OCI-LY7 (cell line): ENCODE results near the gene TP73. TPM values are rescaled to one million over a fixed set of nuclear protein-coding genes. Genes with fewer than 3 reads are reported as not detected.
"Not testable (repeated sequence)": the region's sequence is repeated elsewhere in the genome, so short reads cannot be mapped to it uniquely, and the experiment has no call there.

Experiments
- BruUV-seq: library from RNA; stranded (reverse); fragments of 400-500 nt; replicated peaks from 2 replicates; lab custom pipeline; 2021; lab: Mats Ljungman, UMichigan
- CTCF ChIA-PET: fragments of 300-600 bp; sonication (Branson Sonifier 250); formaldehyde crosslinking; loops from one replicate; lab custom pipeline; 2022; ENCODE audit warnings: antibody characterized with exemption; ENCODE audit not compliant: unreplicated experiment; lab: Charles Lee
- POLR2A ChIA-PET: fragments of 300-600 bp; sonication (Branson Sonifier 250); formaldehyde crosslinking; loops from one replicate; lab custom pipeline; 2022; ENCODE audit warnings: antibody characterized with exemption; lab: Charles Lee
- DNase-seq: peaks from one replicate; pipeline ENCODE4 v3.0.0-alpha.2; 2015; ENCODE audit warnings: low spot score
- H2AFZ ChIP-seq: fragments of 200-600 bp; sonication (generic), shearing (Covaris generic); 2 replicates; pipeline ENCODE4 v1.6.1; 2014; ENCODE audit warnings: mild to moderate bottlenecking, antibody characterized with exemption, low read length, moderate library complexity
- H3K27ac ChIP-seq: fragments of 200-600 bp; sonication (generic); 2 replicates; pipeline ENCODE4 v1.5.1; 2014; ENCODE audit warnings: mixed run types, low read depth, mild to moderate bottlenecking, moderate library complexity, low read length, inconsistent platforms; ENCODE audit not compliant: poor library complexity, severe bottlenecking
- H3K36me3 ChIP-seq: fragments of 200-600 bp; sonication (generic); 2 replicates; pipeline ENCODE4 v1.6.1; 2014; ENCODE audit warnings: mild to moderate bottlenecking, antibody characterized with exemption, low read length, moderate library complexity, mixed read lengths; ENCODE audit not compliant: insufficient read depth
- H3K4me1 ChIP-seq: fragments of 200-600 bp; sonication (generic); 2 replicates; pipeline ENCODE4 v1.5.1; 2014; ENCODE audit warnings: mild to moderate bottlenecking, low read length; ENCODE audit not compliant: insufficient read depth, poor library complexity, severe bottlenecking
- H3K4me2 ChIP-seq: fragments of 200-600 bp; sonication (generic); 2 replicates; pipeline ENCODE4 v1.6.1; 2014; ENCODE audit warnings: mild to moderate bottlenecking, low read length
- H3K4me3 ChIP-seq: fragments of 200-600 bp; sonication (generic); 2 replicates; pipeline ENCODE4 v1.5.1; 2014; ENCODE audit warnings: mild to moderate bottlenecking, low read depth, low read length; ENCODE audit not compliant: poor library complexity, severe bottlenecking
- H3K79me2 ChIP-seq: fragments of 200-600 bp; sonication (generic); 2 replicates; pipeline ENCODE4 v1.6.1; 2016; ENCODE audit warnings: low read depth, mild to moderate bottlenecking, low read length, moderate library complexity, mixed read lengths; ENCODE audit not compliant: insufficient read depth
- H3K9me2 ChIP-seq: fragments of 200-600 bp; sonication (generic); 2 replicates; pipeline ENCODE4 v1.6.1; 2016; ENCODE audit warnings: mild to moderate bottlenecking, low read length, mixed read lengths; ENCODE audit not compliant: insufficient read depth
- H3K9me3 ChIP-seq: fragments of 200-600 bp; sonication (generic); 2 replicates; pipeline ENCODE4 v1.6.1; 2014; ENCODE audit warnings: mild to moderate bottlenecking, mixed run types, low read length, mixed read lengths
- H4K20me1 ChIP-seq: fragments of 200-600 bp; sonication (generic); 2 replicates; pipeline ENCODE4 v1.6.1; 2014; ENCODE audit warnings: mild to moderate bottlenecking, antibody characterized with exemption, low read length, moderate library complexity, mixed read lengths; ENCODE audit not compliant: insufficient read depth
- EZH2phosphoT487 ChIP-seq: fragments of 200-600 bp; sonication (generic); IDR thresholded peaks from 2 replicates; pipeline ENCODE4 v1.6.1; 2018; ENCODE audit warnings: low read depth, borderline replicate concordance, mild to moderate bottlenecking, mixed run types, antibody characterized with exemption, low read length, moderate library complexity, mixed read lengths
- intact Hi-C: fragments of 100-400 bp; cut with micrococcal nuclease; formaldehyde crosslinking; loops from one replicate; pipeline ENCODE4 v1.10.0; 2022; ENCODE audit not compliant: unreplicated experiment
- total RNA-seq, 2 experiments: library from RNA; depleted of rRNA in 1 of 2; stranded (reverse); fragments of >200 nt in 1 of 2; shearing (Covaris generic) in 1 of 2; gene quantifications; 2 replicates each; pipeline ENCODE4 v1.2.3, GENCODE V29; 2014 to 2022
- TF ChIP-seq, protein P1 (sequence below): fragments of 200-600 bp; sonication (generic); conservative IDR thresholded peaks from 2 replicates; pipeline ENCODE4 v1.5.1; 2014; ENCODE audit warnings: mild to moderate bottlenecking, antibody characterized with exemption, low read length, moderate library complexity, mixed read lengths

TP73 gene
- total RNA-seq, 2 experiments from 2014 or later, result 0.48 TPM; not detected in 1

GRCh38 chr1:3722846-3723245, 70.5 kb downstream of the TP73 start:
- DNase-seq, result no peak
- H3K4me2 ChIP-seq, result no peak overlapping the region
- H3K4me1 ChIP-seq, result peaks cover 24% of the 10 kb centered on the region
- no peaks in the 10 kb centered on the region for H4K20me1 ChIP-seq
- no peaks in the 10 kb centered on the region for H3K36me3 ChIP-seq
- no peaks in the 10 kb centered on the region for H3K9me3 ChIP-seq
- H2AFZ ChIP-seq, result no peak overlapping the region
- H3K79me2 ChIP-seq, result no peaks in the 10 kb centered on the region
- H3K9me2 ChIP-seq, result no peaks in the 10 kb centered on the region
- intact Hi-C loops, result no loop called here
- no peak for TF ChIP-seq EZH2phosphoT487
- TF ChIP-seq, protein P1, sequence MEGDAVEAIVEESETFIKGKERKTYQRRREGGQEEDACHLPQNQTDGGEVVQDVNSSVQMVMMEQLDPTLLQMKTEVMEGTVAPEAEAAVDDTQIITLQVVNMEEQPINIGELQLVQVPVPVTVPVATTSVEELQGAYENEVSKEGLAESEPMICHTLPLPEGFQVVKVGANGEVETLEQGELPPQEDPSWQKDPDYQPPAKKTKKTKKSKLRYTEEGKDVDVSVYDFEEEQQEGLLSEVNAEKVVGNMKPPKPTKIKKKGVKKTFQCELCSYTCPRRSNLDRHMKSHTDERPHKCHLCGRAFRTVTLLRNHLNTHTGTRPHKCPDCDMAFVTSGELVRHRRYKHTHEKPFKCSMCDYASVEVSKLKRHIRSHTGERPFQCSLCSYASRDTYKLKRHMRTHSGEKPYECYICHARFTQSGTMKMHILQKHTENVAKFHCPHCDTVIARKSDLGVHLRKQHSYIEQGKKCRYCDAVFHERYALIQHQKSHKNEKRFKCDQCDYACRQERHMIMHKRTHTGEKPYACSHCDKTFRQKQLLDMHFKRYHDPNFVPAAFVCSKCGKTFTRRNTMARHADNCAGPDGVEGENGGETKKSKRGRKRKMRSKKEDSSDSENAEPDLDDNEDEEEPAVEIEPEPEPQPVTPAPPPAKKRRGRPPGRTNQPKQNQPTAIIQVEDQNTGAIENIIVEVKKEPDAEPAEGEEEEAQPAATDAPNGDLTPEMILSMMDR, result no peak
- H3K27ac ChIP-seq, result no peak overlapping the region
- ChIA-PET POLR2A (no interaction called here), CTCF (no interaction called here)
- BruUV-seq, result no TSS peak
- no peak overlapping the region for H3K4me3 ChIP-seq

GRCh38 chr1:3724416-3725030, 72.2 kb downstream of the TP73 start:
- H3K36me3 ChIP-seq, BruUV-seq, H4K20me1 ChIP-seq, H3K4me3 ChIP-seq, H2AFZ ChIP-seq, H3K27ac ChIP-seq, H3K9me3 ChIP-seq, POLR2A ChIA-PET, H3K79me2 ChIP-seq, H3K4me2 ChIP-seq, H3K9me2 ChIP-seq: not testable (repeated sequence)
- intact Hi-C loops, result loop anchor here (1.0 to 2.0 kb wide), 4 partner anchors 30 to 234 kb away; no protein-coding TSS in a partner anchor
- CTCF ChIA-PET, result interaction anchor here (1.0 kb wide), 1 partner anchor 106 kb away, joined by 4 read pairs; no protein-coding TSS in a partner anchor
- peak; percentile 78 for DNase-seq
- TF ChIP-seq, protein P1, result peak; percentile 92
- H3K4me1 ChIP-seq, result peaks cover 11% of the 10 kb centered on the region

DNA sequence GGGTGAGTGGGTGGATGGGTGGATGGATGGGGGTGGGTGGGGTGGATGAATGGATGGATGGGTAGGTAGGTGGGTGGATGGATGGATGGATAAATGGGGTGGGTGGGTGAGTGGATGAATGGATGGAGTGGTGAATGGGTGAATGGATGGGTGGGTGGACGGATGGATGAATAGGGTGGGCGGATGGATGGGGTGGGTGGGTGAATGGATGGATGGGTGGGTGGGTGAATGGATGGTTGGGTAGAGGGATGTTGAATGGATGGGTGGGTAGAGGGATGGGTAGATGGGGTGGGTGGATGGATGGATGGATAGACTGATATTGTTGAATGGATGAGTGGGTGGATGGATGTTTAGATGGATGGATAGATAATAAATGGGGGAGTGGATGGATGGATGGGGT, 73.0 kb downstream of the TP73 start:
- no peak overlapping the region for H3K4me3 ChIP-seq
- ChIA-PET CTCF (no interaction called here), POLR2A (no interaction called here)
- H3K27ac ChIP-seq, result no peak overlapping the region
- no peak overlapping the region for H3K4me2 ChIP-seq
- no peaks in the 10 kb centered on the region for H3K9me2 ChIP-seq
- peaks cover 3% of the 10 kb centered on the region for H3K4me1 ChIP-seq
- no peaks in the 10 kb centered on the region for H3K9me3 ChIP-seq
- intact Hi-C loops, result loop anchor here (2.0 kb wide), 3 partner anchors 31 to 235 kb away; no protein-coding TSS in a partner anchor
- H4K20me1 ChIP-seq, result no peaks in the 10 kb centered on the region
- no peaks in the 10 kb centered on the region for H3K79me2 ChIP-seq
- no peaks in the 10 kb centered on the region for H3K36me3 ChIP-seq
- DNase-seq, result no peak
- no peak overlapping the region for H2AFZ ChIP-seq
- TF ChIP-seq EZH2phosphoT487, result no peak
- TF ChIP-seq, protein P1, result no peak
- no TSS peak for BruUV-seq
